HG02571 (cell line): ENCODE measurements around the gene LIPA.

Source experiments
- ATAC-seq: cut with Tn5 transposase; IDR thresholded peaks from one replicate; pipeline ENCODE4 v1.9.1; 2021; ENCODE audit warnings: mild to moderate bottlenecking, moderate library complexity; ENCODE audit not compliant: unreplicated experiment

Gene LIPA

GRCh38 chr10:89241486-89242344 is 9.9 kb downstream of the LIPA start:
- peak; percentile 36 for ATAC-seq

- ATAC-seq = no peak
Measured at GRCh38 chr10:89241026-89241425, 10.5 kb downstream of the LIPA start.

- no peak for ATAC-seq
Measured at GRCh38 chr10:89240519-89240918, 11.1 kb downstream of the LIPA start.

- ATAC-seq = no peak
Measured at GRCh38 chr10:89238956-89239644, 12.5 kb downstream of the LIPA start.

- ATAC-seq = no peak
Measured at GRCh38 chr10:89237849-89238248, 13.7 kb downstream of the LIPA start.

GRCh38 chr10:89236226-89236797 is 15.3 kb downstream of the LIPA start:
- no peak for ATAC-seq

GRCh38 chr10:89235073-89235798 is 16.3 kb downstream of the LIPA start:
- no peak for ATAC-seq

GRCh38 chr10:89233033-89233432 is 18.5 kb downstream of the LIPA start:
- no peak for ATAC-seq

GRCh38 chr10:89228962-89229361 is 22.6 kb downstream of the LIPA start:
- ATAC-seq = no peak

GRCh38 chr10:89228146-89228545 is 23.4 kb downstream of the LIPA start:
- ATAC-seq = no peak

GRCh38 chr10:89226891-89227290 is 24.7 kb downstream of the LIPA start:
- no peak for ATAC-seq

GRCh38 chr10:89224739-89225443 is 26.7 kb downstream of the LIPA start:
- no peak for ATAC-seq

- ATAC-seq = no peak
Measured at GRCh38 chr10:89221919-89222318, 29.7 kb downstream of the LIPA start.

GRCh38 chr10:89219513-89220218 is 31.9 kb downstream of the LIPA start:
- no peak for ATAC-seq

- no peak for ATAC-seq
Measured at GRCh38 chr10:89217057-89217990, 34.3 kb downstream of the LIPA start.

GRCh38 chr10:89216056-89216455 is 35.5 kb downstream of the LIPA start:
- no peak for ATAC-seq

GRCh38 chr10:89215511-89215910 is 36.1 kb downstream of the LIPA start:
- no peak for ATAC-seq

- no peak for ATAC-seq
Measured at GRCh38 chr10:89214566-89215165, 36.9 kb downstream of the LIPA start.
